SK-N-SH (cell line): Measurements from ENCODE around the gene SERBP1. TPM values are rescaled to one million over a fixed set of nuclear protein-coding genes. Genes with fewer than 3 reads are reported as not detected.

ENCODE experiments used
- CTCF ChIA-PET: fragments of 300-600, 350-600 bp; formaldehyde crosslinking; extraction: SDS; loops from one replicate; lab custom pipeline; 2021; lab: Yijun Ruan, JAX
- POLR2A ChIA-PET: fragments of 350-600 bp; sonication (Branson Sonifier 250); formaldehyde crosslinking; extraction: SDS; loops from one replicate; lab custom pipeline; 2020; ENCODE audit warnings: antibody characterized with exemption, inconsistent platforms; lab: Yijun Ruan, JAX
- DNase-seq: peaks from one replicate; pipeline ENCODE4 v3.0.0; 2012
- H2AFZ ChIP-seq: fragments of 200-600 bp; sonication (generic); 2 replicates; pipeline ENCODE4 v1.8.1; 2016; ENCODE audit warnings: antibody characterized with exemption, mild to moderate bottlenecking, low read depth
- H3F3A ChIP-seq: fragments of 200-600 bp; sonication (generic); replicated peaks from 2 replicates; pipeline ENCODE3; 2016; ENCODE audit warnings: antibody characterized with exemption, mild to moderate bottlenecking; ENCODE audit not compliant: insufficient read depth
- H3K27ac ChIP-seq, 2 experiments: fragments of 200-500 bp in 1 of 2; fragments of 200-600 bp in 1 of 2; sonication (Bioruptor generic) in 1 of 2; sonication (generic), shearing (Covaris generic) in 1 of 2; 2 replicates each; pipeline versions ENCODE4 v1.5.1 to v1.6.1; 2014 to 2016; ENCODE audit warnings: low read depth in 2 of 2, inconsistent platforms in 1 of 2, low read length in 1 of 2, mild to moderate bottlenecking in 1 of 2, mixed read lengths in 1 of 2
- H3K27me3 ChIP-seq: fragments of 200-600 bp; sonication (generic), shearing (Covaris generic); 2 replicates; pipeline ENCODE4 v1.6.1; 2016; ENCODE audit warnings: mixed run types; ENCODE audit not compliant: insufficient read depth
- H3K36me3 ChIP-seq, 2 experiments: fragments of 200-500 bp in 1 of 2; fragments of 200-600 bp in 1 of 2; sonication (Bioruptor generic) in 1 of 2; sonication (generic) in 1 of 2; replicated peaks in 1 of 2; 2 replicates each; pipeline versions ENCODE3 to v1.5.1; 2014 to 2016; ENCODE audit warnings: low read length in 1 of 2, mild to moderate bottlenecking in 1 of 2; ENCODE audit not compliant: insufficient read depth in 2 of 2, control insufficient read depth in 1 of 2
- H3K4me1 ChIP-seq, 2 experiments: fragments of 200-500 bp in 1 of 2; fragments of 200-600 bp in 1 of 2; sonication (Bioruptor generic) in 1 of 2; sonication (generic), shearing (Covaris generic) in 1 of 2; 2 replicates each; pipeline versions ENCODE4 v1.5.1 to v1.6.1; 2014 to 2016; ENCODE audit warnings: low read depth in 1 of 2, low read length in 1 of 2, mixed run types in 1 of 2; ENCODE audit not compliant: insufficient read depth in 2 of 2, control insufficient read depth in 1 of 2
- H3K4me2 ChIP-seq: fragments of 200-600 bp; sonication (generic), shearing (Covaris generic); 2 replicates; pipeline ENCODE4 v1.6.1; 2017; ENCODE audit warnings: mixed run types
- H3K4me3 ChIP-seq, 2 experiments: fragments of 200-500 bp in 1 of 2; fragments of 200-600 bp in 1 of 2; sonication (Bioruptor generic) in 1 of 2; sonication (generic), shearing (Covaris generic) in 1 of 2; 2 replicates each; pipeline versions ENCODE4 v1.5.1 to v1.8.1; 2014 to 2016; ENCODE audit warnings: low read depth in 2 of 2, inconsistent platforms in 1 of 2, low read length in 1 of 2, mild to moderate bottlenecking in 1 of 2, mixed read lengths in 1 of 2, moderate library complexity in 1 of 2
- H3K79me2 ChIP-seq: fragments of 200-600 bp; sonication (generic); 2 replicates; pipeline ENCODE4 v1.8.1; 2017; ENCODE audit warnings: mild to moderate bottlenecking; ENCODE audit not compliant: insufficient read depth
- H3K9ac ChIP-seq: fragments of 200-600 bp; sonication (generic); 2 replicates; pipeline ENCODE4 v1.6.1; 2017; ENCODE audit warnings: mixed run types
- H3K9me2 ChIP-seq: fragments of 200-600 bp; sonication (generic); 2 replicates; pipeline ENCODE4 v1.6.1; 2017; ENCODE audit warnings: mixed run types
- H3K9me3 ChIP-seq: fragments of 200-600 bp; sonication (generic); 2 replicates; pipeline ENCODE4 v1.6.1; 2017; ENCODE audit warnings: mixed run types, mild to moderate bottlenecking, moderate library complexity
- H4K20me1 ChIP-seq: fragments of 200-600 bp; sonication (generic); 2 replicates; pipeline ENCODE4 v1.6.1; 2017; ENCODE audit warnings: mild to moderate bottlenecking, mixed run types; ENCODE audit not compliant: insufficient read depth
- CHD2 ChIP-seq: fragments of 150-350 bp; IDR thresholded peaks from 2 replicates; pipeline ENCODE4 v1.6.1; 2018; ENCODE audit warnings: low read length; ENCODE audit not compliant: partially characterized antibody
- CTCF ChIP-seq: fragments of 200-600 bp; sonication (generic); IDR thresholded peaks from 2 replicates; pipeline ENCODE4 v1.6.1; 2017; ENCODE audit warnings: antibody characterized with exemption, mild to moderate bottlenecking, moderate library complexity
- EP300 ChIP-seq, 2 experiments: IDR thresholded peaks; 2 replicates each; pipeline versions ENCODE4 v1.4.0 to v1.6.1; 2012; ENCODE audit warnings: borderline replicate concordance in 1 of 2, low read depth in 1 of 2, low read length in 1 of 2
- EZH2phosphoT487 ChIP-seq: fragments of 200-600 bp; sonication (generic); IDR thresholded peaks from 2 replicates; pipeline ENCODE4 v1.6.1; 2017; ENCODE audit warnings: low read depth, mixed run types, mild to moderate bottlenecking, antibody characterized with exemption, moderate library complexity, borderline replicate concordance
- FOXJ3 ChIP-seq: sonication (generic); formaldehyde crosslinking; IDR thresholded peaks from 2 replicates; pipeline ENCODE4 v1.5.1; 2020; ENCODE audit warnings: mild to moderate bottlenecking, missing genetic modification reagents
- FOXM1 ChIP-seq: IDR thresholded peaks from 2 replicates; pipeline ENCODE4 v1.4.0; 2012; ENCODE audit warnings: low read depth, mild to moderate bottlenecking
- MEF2A ChIP-seq: IDR thresholded peaks from 2 replicates; pipeline ENCODE4 v1.4.0; 2012; ENCODE audit warnings: low read depth, borderline replicate concordance
- NFIC ChIP-seq: IDR thresholded peaks from 2 replicates; pipeline ENCODE4 v1.4.0; 2012; ENCODE audit warnings: borderline replicate concordance
- NRF1 ChIP-seq: IDR thresholded peaks from 2 replicates; pipeline ENCODE4 v1.6.1; 2012; ENCODE audit warnings: low read depth, mild to moderate bottlenecking, low read length
- PBX3 ChIP-seq: IDR thresholded peaks from 2 replicates; pipeline ENCODE4; 2012
- RCOR1 ChIP-seq: fragments of 150-350 bp; IDR thresholded peaks from 2 replicates; pipeline ENCODE4 v1.6.1; 2017; ENCODE audit warnings: antibody characterized with exemption, low read length
- SMC3 ChIP-seq: IDR thresholded peaks from 2 replicates; pipeline ENCODE4 v1.6.1; 2012; ENCODE audit warnings: low read depth, low read length, improper control_type of control experiment
- TAF1 ChIP-seq: IDR thresholded peaks from 2 replicates; pipeline ENCODE4 v1.6.1; 2012; ENCODE audit warnings: low read depth, mild to moderate bottlenecking, low read length, moderate library complexity, borderline replicate concordance
- TCF12 ChIP-seq: IDR thresholded peaks from 2 replicates; pipeline ENCODE4 v1.4.0; 2012
- TEAD4 ChIP-seq: IDR thresholded peaks from 2 replicates; pipeline ENCODE4 v1.4.0; 2012; ENCODE audit warnings: mild to moderate bottlenecking, borderline replicate concordance; ENCODE audit not compliant: insufficient read depth
- ZBTB33 ChIP-seq: IDR thresholded peaks from 2 replicates; pipeline ENCODE4 v1.4.0; 2012; ENCODE audit warnings: low read depth, borderline replicate concordance
- WGBS: methylation state at CpG from one replicate; pipeline ENCODE4 v1.1.6; 2017; ENCODE audit warnings: low lambda C conversion rate; 5-methylcytosine and 5-hydroxymethylcytosine counted together
- polyA plus RNA-seq, 3 experiments: library from polyadenylated mRNA; depleted of rRNA; stranded (reverse); fragments of >200 nt; gene quantifications; 2 replicates each; pipeline ENCODE4 v1.2.3, GENCODE V29; 2012

SERBP1 gene
- polyA plus RNA-seq, 1 of the 3 experiments (the other 2 are of a cell fraction), result 194 TPM

GRCh38 chr1:67399199-67399993, 30.8 kb downstream of the SERBP1 start:
- H3K27me3 ChIP-seq, result no peaks in the 10 kb centered on the region
- peaks cover 4% of the 10 kb centered on the region for H3F3A ChIP-seq
- H3K79me2 ChIP-seq, result no peaks in the 10 kb centered on the region
- H3K9ac ChIP-seq, result no peak overlapping the region
- H3K4me2 ChIP-seq, result no peak overlapping the region
- no peak for DNase-seq
- no peak overlapping the region for H3K27ac ChIP-seq
- ChIA-PET POLR2A (no interaction called here), CTCF (interaction anchor here (0.7 to 1.0 kb wide), 2 partner anchors 27 to 289 kb away, joined by 3 read pairs; no protein-coding TSS in a partner anchor)
- H3K4me1 ChIP-seq, result no peaks in the 10 kb centered on the region; a peak in 1 of 4 replicates
- H2AFZ ChIP-seq, result no peak overlapping the region
- 88% methylated on average over 7 of the region's 7 CpGs for WGBS
- no peaks in the 10 kb centered on the region for H3K36me3 ChIP-seq
- H4K20me1 ChIP-seq, result no peaks in the 10 kb centered on the region
- no peak overlapping the region for H3K4me3 ChIP-seq
- H3K9me3 ChIP-seq, result no peaks in the 10 kb centered on the region
- TF ChIP-seq FOXJ3 (CRISPR knock-in tag), result no peak
- TF ChIP-seq TCF12, result no peak
- no peak for TF ChIP-seq NRF1
- no peak for TF ChIP-seq NFIC
- no peak for TF ChIP-seq ZBTB33
- no peak for TF ChIP-seq RCOR1
- no peak for TF ChIP-seq SMC3
- no peak for TF ChIP-seq TAF1
- TF ChIP-seq MEF2A, result no peak
- no peak for TF ChIP-seq EP300 (IDR thresholded peaks at IDR 0.05; ENCODE audit: borderline replicate concordance in 1 of 2, low read depth in 1 of 2, low read length in 1 of 2)
- TF ChIP-seq TEAD4, result no peak
- TF ChIP-seq CTCF, result no peak
- TF ChIP-seq CHD2, result no peak
- TF ChIP-seq FOXM1, result no peak
- no peak for TF ChIP-seq PBX3
- TF ChIP-seq EZH2phosphoT487, result no peak
- H3K9me2 ChIP-seq, result no peaks in the 10 kb centered on the region
